Progenitor cell of endocrine pancreas (in vitro differentiated cells): ENCODE results near the gene ZRANB1. TPM values are rescaled to one million over a fixed set of nuclear protein-coding genes. Genes with fewer than 3 reads are reported as not detected.

Source experiments
- DNase-seq: peaks from one replicate; pipeline ENCODE4 v3.0.0; 2021; ENCODE audit warnings: low spot score; ENCODE audit not compliant: unreplicated experiment
- H3K27ac Mint-ChIP-seq: 2 replicates; pipeline ENCODE4 v1.8.0; 2021; ENCODE audit warnings: mild to moderate bottlenecking, moderate library complexity, mixed read lengths
- H3K27me3 Mint-ChIP-seq: 2 replicates; pipeline ENCODE4 v1.8.0; 2021; ENCODE audit warnings: mixed read lengths
- H3K36me3 Mint-ChIP-seq: 2 replicates; pipeline ENCODE4 v1.8.0; 2022; ENCODE audit warnings: mixed read lengths; ENCODE audit not compliant: insufficient read depth
- H3K4me1 Mint-ChIP-seq: 2 replicates; pipeline ENCODE4 v1.8.0; 2021; ENCODE audit warnings: low read depth, mixed read lengths
- H3K4me3 Mint-ChIP-seq: 2 replicates; pipeline ENCODE4 v1.8.0; 2021; ENCODE audit warnings: low read depth, mild to moderate bottlenecking, moderate library complexity, mixed read lengths
- H3K9me3 Mint-ChIP-seq: 2 replicates; pipeline ENCODE4 v1.8.0; 2021; ENCODE audit warnings: low read depth, mixed read lengths
- CTCF ChIP-seq: fragments of 200-600 bp; sonication (generic); IDR thresholded peaks from one replicate; pipeline ENCODE4 v1.5.0; 2021; ENCODE audit warnings: antibody characterized with exemption, mild to moderate bottlenecking; ENCODE audit not compliant: unreplicated experiment
- total RNA-seq: library from RNA; stranded (reverse); gene quantifications from 2 replicates; pipeline ENCODE4 v1.2.1, GENCODE V29; 2021

ZRANB1 gene
- total RNA-seq, 1 donor from 2014 or later, result 31.1 TPM

GRCh38 chr10:125029584-125030242 is 87.8 kb downstream of the ZRANB1 start:
- H3K27me3 Mint-ChIP-seq, result no peaks in the 10 kb centered on the region
- peaks cover 46% of the 10 kb centered on the region for H3K4me1 Mint-ChIP-seq
- no peak for TF ChIP-seq CTCF
- peak overlapping the region; percentile 91 for H3K27ac Mint-ChIP-seq
- H3K4me3 Mint-ChIP-seq, result no peak overlapping the region
- H3K9me3 Mint-ChIP-seq, result no peaks in the 10 kb centered on the region
- H3K36me3 Mint-ChIP-seq, result peaks cover 21% of the 10 kb centered on the region
- no peak for DNase-seq

GRCh38 chr10:125030567-125031197 is 88.8 kb downstream of the ZRANB1 start:
- Mint-ChIP-seq H3K27me3 (no peaks in the 10 kb centered on the region), H3K36me3 (peaks cover 19% of the 10 kb centered on the region), H3K4me1 (peaks cover 46% of the 10 kb centered on the region), H3K27ac (no peak overlapping the region), H3K4me3 (no peak overlapping the region), H3K9me3 (no peaks in the 10 kb centered on the region)
- TF ChIP-seq CTCF, result no peak
- DNase-seq, result no peak

GRCh38 chr10:125032474-125033020 is 90.6 kb downstream of the ZRANB1 start:
- H3K4me1 Mint-ChIP-seq, result peaks cover 52% of the 10 kb centered on the region
- H3K9me3 Mint-ChIP-seq, result no peaks in the 10 kb centered on the region
- DNase-seq, result no peak
- peak overlapping the region; percentile 83 for H3K27ac Mint-ChIP-seq
- no peaks in the 10 kb centered on the region for H3K27me3 Mint-ChIP-seq
- no peak for TF ChIP-seq CTCF
- no peak overlapping the region for H3K4me3 Mint-ChIP-seq
- H3K36me3 Mint-ChIP-seq, result peaks cover 24% of the 10 kb centered on the region

- no peak for TF ChIP-seq CTCF
- Mint-ChIP-seq H3K27ac (peak overlapping the region; percentile 45), H3K9me3 (no peaks in the 10 kb centered on the region), H3K36me3 (peaks cover 26% of the 10 kb centered on the region), H3K27me3 (no peaks in the 10 kb centered on the region), H3K4me3 (no peak overlapping the region), H3K4me1 (peaks cover 51% of the 10 kb centered on the region)
- DNase-seq, result no peak
These were observed 91.4 kb downstream of the ZRANB1 start for GRCh38 chr10:125033146-125033924.

- Mint-ChIP-seq H3K4me3 (no peak overlapping the region), H3K27me3 (no peaks in the 10 kb centered on the region), H3K27ac (peak overlapping the region; percentile 46), H3K36me3 (peaks cover 22% of the 10 kb centered on the region), H3K4me1 (peaks cover 48% of the 10 kb centered on the region), H3K9me3 (no peaks in the 10 kb centered on the region)
- TF ChIP-seq CTCF, result no peak
- no peak for DNase-seq
These were observed 92.8 kb downstream of the ZRANB1 start for GRCh38 chr10:125034675-125035074.
